Smooth muscle cell (in vitro differentiated cells): ENCODE results near the gene ABHD17B. TPM values are rescaled to one million over a fixed set of nuclear protein-coding genes. Genes with fewer than 3 reads are reported as not detected.
A peak's percentile ranks its signal among the peaks of the same experiment; 100 is the strongest.

ENCODE experiments used
- DNase-seq: peaks from one replicate; lab custom pipeline; 2025; ENCODE audit not compliant: unreplicated experiment; lab: John Stamatoyannopoulos, UW
- H2AFZ ChIP-seq: fragments of 200-600 bp; sonication (generic); 2 replicates; pipeline ENCODE4 v1.6.0; 2016; ENCODE audit warnings: antibody characterized with exemption, low read depth, mild to moderate bottlenecking
- H3F3A ChIP-seq: fragments of 200-600 bp; sonication (generic); 2 replicates; pipeline ENCODE4 v1.6.0; 2017; ENCODE audit warnings: antibody characterized with exemption, low read depth
- H3K27ac ChIP-seq: fragments of 200-600 bp; sonication (generic); 2 replicates; pipeline ENCODE4 v1.5.1; 2016; ENCODE audit warnings: low read depth, mild to moderate bottlenecking
- H3K27me3 ChIP-seq: fragments of 200-600 bp; sonication (generic); 2 replicates; pipeline ENCODE4 v1.6.1; 2016; ENCODE audit warnings: low read depth, mild to moderate bottlenecking
- H3K36me3 ChIP-seq: fragments of 200-600 bp; sonication (generic); 2 replicates; pipeline ENCODE4 v1.5.1; 2016; ENCODE audit warnings: low read depth
- H3K4me1 ChIP-seq: fragments of 200-600 bp; sonication (generic); 2 replicates; pipeline ENCODE4 v1.5.1; 2016; ENCODE audit warnings: low read depth
- H3K4me2 ChIP-seq: fragments of 200-600 bp; sonication (generic); 2 replicates; pipeline ENCODE4 v1.6.0; 2016; ENCODE audit warnings: mild to moderate bottlenecking
- H3K4me3 ChIP-seq: fragments of 200-600 bp; sonication (generic); 2 replicates; pipeline ENCODE4 v1.5.1; 2016; ENCODE audit warnings: mild to moderate bottlenecking
- H3K79me2 ChIP-seq: fragments of 200-600 bp; sonication (generic); 2 replicates; pipeline ENCODE4 v1.6.0; 2016; ENCODE audit warnings: low read depth, mild to moderate bottlenecking
- H3K9ac ChIP-seq: fragments of 200-600 bp; sonication (generic); 2 replicates; pipeline ENCODE4 v1.6.0; 2016; ENCODE audit warnings: low read depth
- H3K9me3 ChIP-seq: fragments of 200-600 bp; sonication (generic); replicated peaks from 2 replicates; pipeline ENCODE4 v1.5.1; 2016; ENCODE audit warnings: low read depth
- H4K20me1 ChIP-seq: fragments of 200-600 bp; sonication (generic); 2 replicates; pipeline ENCODE4 v1.6.0; 2016; ENCODE audit warnings: low read depth
- WGBS: methylation state at CpG from one replicate; pipeline ENCODE4 v1.1.7; 2016; ENCODE audit warnings: low lambda C conversion rate; 5-methylcytosine and 5-hydroxymethylcytosine counted together
- polyA plus RNA-seq: library from polyadenylated mRNA; unstranded; fragments of >200 nt; fragmentation: Nextera tagmentation; extraction: Ambion mirVana; gene quantifications from 2 replicates; pipeline ENCODE4 v1.2.1, GENCODE V29; 2016
- total RNA-seq: library from RNA; depleted of rRNA; stranded (reverse); fragments of >200 nt; gene quantifications from 2 replicates; pipeline ENCODE4 v1.2.3, GENCODE V29; 2014
- TF ChIP-seq, protein P1 (sequence below): fragments of 200-600 bp; sonication (generic); IDR thresholded peaks from 2 replicates; pipeline ENCODE4 v1.5.1; 2017; ENCODE audit warnings: borderline replicate concordance, mild to moderate bottlenecking, antibody characterized with exemption; ENCODE audit not compliant: insufficient read depth, poor library complexity, severe bottlenecking

Gene ABHD17B
- total and polyA plus RNA-seq, 2 experiments from 2014 or later = 14.1 to 26.7 TPM

DNA sequence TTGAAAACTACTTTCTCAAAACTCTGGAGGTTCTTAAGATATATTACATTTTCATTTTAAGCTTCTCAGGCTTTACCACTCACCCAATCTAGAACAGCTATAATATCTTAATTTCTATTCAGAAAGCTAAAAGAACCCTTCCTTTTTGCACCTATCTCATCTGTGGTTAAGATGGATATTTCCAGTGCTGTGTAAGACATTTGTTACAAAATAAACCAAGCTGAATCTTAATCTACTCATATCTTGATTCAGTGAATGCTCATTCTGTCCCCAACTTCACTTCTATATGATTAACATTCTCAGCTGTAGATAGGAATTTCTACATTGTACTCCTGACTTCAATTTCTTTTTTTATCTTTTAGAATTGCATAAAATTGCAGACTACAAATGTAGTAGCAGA is 15.0 kb downstream of the ABHD17B start:
- peak overlapping the region; percentile 7 for H3K27ac ChIP-seq
- H3K4me2 ChIP-seq = no peak overlapping the region
- TF ChIP-seq, protein P1, sequence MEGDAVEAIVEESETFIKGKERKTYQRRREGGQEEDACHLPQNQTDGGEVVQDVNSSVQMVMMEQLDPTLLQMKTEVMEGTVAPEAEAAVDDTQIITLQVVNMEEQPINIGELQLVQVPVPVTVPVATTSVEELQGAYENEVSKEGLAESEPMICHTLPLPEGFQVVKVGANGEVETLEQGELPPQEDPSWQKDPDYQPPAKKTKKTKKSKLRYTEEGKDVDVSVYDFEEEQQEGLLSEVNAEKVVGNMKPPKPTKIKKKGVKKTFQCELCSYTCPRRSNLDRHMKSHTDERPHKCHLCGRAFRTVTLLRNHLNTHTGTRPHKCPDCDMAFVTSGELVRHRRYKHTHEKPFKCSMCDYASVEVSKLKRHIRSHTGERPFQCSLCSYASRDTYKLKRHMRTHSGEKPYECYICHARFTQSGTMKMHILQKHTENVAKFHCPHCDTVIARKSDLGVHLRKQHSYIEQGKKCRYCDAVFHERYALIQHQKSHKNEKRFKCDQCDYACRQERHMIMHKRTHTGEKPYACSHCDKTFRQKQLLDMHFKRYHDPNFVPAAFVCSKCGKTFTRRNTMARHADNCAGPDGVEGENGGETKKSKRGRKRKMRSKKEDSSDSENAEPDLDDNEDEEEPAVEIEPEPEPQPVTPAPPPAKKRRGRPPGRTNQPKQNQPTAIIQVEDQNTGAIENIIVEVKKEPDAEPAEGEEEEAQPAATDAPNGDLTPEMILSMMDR = no peak
- no peaks in the 10 kb centered on the region for H3K4me1 ChIP-seq
- H2AFZ ChIP-seq = no peak overlapping the region
- H3K9ac ChIP-seq = no peak overlapping the region
- H3F3A ChIP-seq = no peaks in the 10 kb centered on the region
- H3K36me3 ChIP-seq = no peaks in the 10 kb centered on the region
- peaks cover 85% of the 10 kb centered on the region for H4K20me1 ChIP-seq
- no peak overlapping the region for H3K4me3 ChIP-seq
- H3K27me3 ChIP-seq = no peaks in the 10 kb centered on the region
- no peak for DNase-seq
- H3K9me3 ChIP-seq = no peaks in the 10 kb centered on the region
- peaks cover 99% of the 10 kb centered on the region for H3K79me2 ChIP-seq

DNA sequence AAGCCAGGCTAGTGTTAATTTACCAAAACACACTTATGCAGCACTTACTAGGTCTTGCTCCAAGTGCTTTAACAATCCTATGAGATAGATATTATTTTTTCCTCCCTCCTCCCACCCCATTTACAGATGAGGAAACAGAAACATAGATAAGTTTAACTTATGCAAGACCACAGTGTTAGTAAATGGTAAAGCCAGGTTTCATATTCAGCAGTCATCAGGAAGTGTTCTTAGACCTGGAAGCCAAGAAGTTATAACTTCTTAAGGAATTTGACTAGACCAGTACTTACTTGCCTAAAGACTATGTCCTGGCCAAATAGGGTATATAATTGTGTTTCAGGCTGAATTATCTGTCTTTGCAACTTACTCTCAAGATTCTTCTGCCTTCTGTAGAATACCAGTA is 15.9 kb downstream of the ABHD17B start:
- Histone ChIP-seq H3K36me3 (no peaks in the 10 kb centered on the region), H3F3A (no peaks in the 10 kb centered on the region), H3K4me2 (no peak overlapping the region), H3K4me3 (no peak overlapping the region), H3K9ac (no peak overlapping the region), H4K20me1 (peaks cover 85% of the 10 kb centered on the region), H3K27me3 (no peaks in the 10 kb centered on the region), H3K4me1 (no peaks in the 10 kb centered on the region), H3K27ac (no peak overlapping the region), H3K79me2 (peaks cover 99% of the 10 kb centered on the region), H3K9me3 (no peaks in the 10 kb centered on the region), H2AFZ (no peak overlapping the region)
- no peak for DNase-seq
- TF ChIP-seq, protein P1 = no peak

DNA sequence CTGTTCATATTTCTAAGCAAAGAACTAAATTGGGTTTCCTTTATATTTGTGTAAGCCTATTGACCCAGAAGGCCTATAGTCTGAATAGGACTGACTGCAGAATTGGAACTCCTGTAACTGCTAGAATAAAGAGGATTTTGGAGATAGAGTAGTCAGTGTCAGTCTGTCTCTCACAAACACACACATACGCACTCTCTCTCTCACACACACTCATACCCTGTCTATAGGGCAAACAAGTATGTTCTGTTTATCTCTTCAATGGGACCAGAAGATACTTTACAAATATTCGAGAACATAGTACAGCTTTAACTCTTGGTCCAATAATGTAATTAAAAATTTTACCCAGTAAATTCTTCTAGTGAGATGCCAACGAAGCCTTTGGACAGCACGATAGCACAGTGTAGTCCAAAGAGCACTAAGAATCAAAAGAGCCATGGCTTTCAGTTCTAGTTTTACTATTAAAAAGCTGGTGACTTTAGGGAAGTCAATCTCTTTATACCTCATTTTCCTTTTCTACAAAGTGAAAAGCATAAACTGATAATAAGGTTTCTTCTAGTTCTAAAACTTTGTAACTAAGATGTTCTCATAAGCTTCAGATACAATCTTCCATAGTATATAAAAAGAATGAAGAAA is 19.3 kb downstream of the ABHD17B start:
- no peak overlapping the region for H3K9ac ChIP-seq
- no peak overlapping the region for H3K4me3 ChIP-seq
- DNase-seq = no peak
- H3K27ac ChIP-seq = no peak overlapping the region
- H2AFZ ChIP-seq = no peak overlapping the region
- H3K4me2 ChIP-seq = no peak overlapping the region
- H3K27me3 ChIP-seq = no peaks in the 10 kb centered on the region
- H4K20me1 ChIP-seq = peaks cover 83% of the 10 kb centered on the region
- no peaks in the 10 kb centered on the region for H3F3A ChIP-seq
- H3K9me3 ChIP-seq = no peaks in the 10 kb centered on the region
- H3K79me2 ChIP-seq = peaks cover 99% of the 10 kb centered on the region
- TF ChIP-seq, protein P1 = no peak
- H3K36me3 ChIP-seq = no peaks in the 10 kb centered on the region
- no peaks in the 10 kb centered on the region for H3K4me1 ChIP-seq
- 95% methylated on average over 4 of the region's 4 CpGs for WGBS

DNA sequence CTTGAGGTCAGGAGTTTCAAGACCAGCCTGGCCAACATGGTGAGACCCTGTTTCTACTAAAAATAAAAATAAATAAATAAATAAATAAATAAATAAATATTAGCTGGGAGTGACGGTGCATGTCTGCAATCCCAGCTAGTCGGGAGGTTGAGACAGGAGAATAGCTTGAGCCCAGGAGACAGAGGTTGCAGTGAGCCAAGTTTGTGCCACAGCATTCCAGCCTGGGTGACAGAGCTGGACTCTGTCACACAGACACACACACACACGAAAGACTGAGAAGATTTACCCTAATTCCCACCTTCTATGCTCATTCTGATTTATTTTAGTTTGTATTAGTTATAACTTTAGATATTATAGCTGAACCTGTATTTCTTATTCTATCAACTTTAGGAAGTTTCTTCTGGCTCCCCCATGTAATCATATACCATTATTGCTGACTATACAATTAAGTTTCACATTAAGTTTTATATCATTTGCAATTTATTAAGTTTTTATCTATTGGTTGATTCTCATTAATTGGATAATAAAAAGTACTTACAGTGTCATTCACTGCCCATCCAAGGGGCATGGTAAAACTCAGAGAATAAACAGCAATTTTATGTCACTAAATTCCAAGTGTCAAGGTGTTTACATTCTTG is 20.8 kb downstream of the ABHD17B start:
- TF ChIP-seq, protein P1 = no peak
- Histone ChIP-seq H3K27ac (no peak overlapping the region), H3K79me2 (peaks cover 99% of the 10 kb centered on the region), H3F3A (no peaks in the 10 kb centered on the region), H3K4me1 (no peaks in the 10 kb centered on the region), H2AFZ (no peak overlapping the region), H3K9me3 (no peaks in the 10 kb centered on the region), H3K4me3 (no peak overlapping the region), H3K27me3 (no peaks in the 10 kb centered on the region), H3K4me2 (no peak overlapping the region), H3K9ac (no peak overlapping the region), H3K36me3 (no peaks in the 10 kb centered on the region), H4K20me1 (peaks cover 81% of the 10 kb centered on the region)
- 81% methylated on average over 3 of the region's 3 CpGs for WGBS
- DNase-seq = no peak
